Ovary (tissue), 3 donors: ENCODE results near the gene KCNJ8.

Experiments used
- CTCF ChIP-seq, 3 donors: fragments of 450-650 bp in 2 of 3; fragments of 200-600 bp in 1 of 3; IDR thresholded peaks; one replicate each; pipeline versions ENCODE4 v1.5.1 to v1.8.0; 2016 to 2022; ENCODE audit warnings: antibody characterized with exemption in 3 of 3, mild to moderate bottlenecking in 1 of 3
- EP300 ChIP-seq: sonication (generic); formaldehyde crosslinking; IDR thresholded peaks from one replicate; pipeline ENCODE4 v1.6.1; 2017; ENCODE audit warnings: antibody characterized with exemption
- donor health status: DM: no; HTN: no; CAD: no.

GRCh38 chr12:21773263-21773741 is 1.2 kb downstream of the KCNJ8 start:
- peak in 1 of 3 donors; percentile 23 for TF ChIP-seq CTCF (IDR thresholded peaks at IDR 0.05)
- no peak for TF ChIP-seq EP300
